HepG2 (cell line): ENCODE data around the gene DIPK1C. TPM values are rescaled to one million over a fixed set of nuclear protein-coding genes. Genes with fewer than 3 reads are reported as not detected.

Source experiments
- CENPX ChIP-seq: sonication (generic); formaldehyde crosslinking; IDR thresholded peaks from 2 replicates; pipeline ENCODE4 v1.9.0; 2021; ENCODE audit warnings: mild to moderate bottlenecking, missing genetic modification reagents, moderate library complexity
- HNRNPH1 ChIP-seq: fragments of 200-400 bp; formaldehyde crosslinking; optimal IDR thresholded peaks from 2 replicates; pipeline ENCODE3; 2017; ENCODE audit warnings: mild to moderate bottlenecking, low read depth, low read length
- IRX3 ChIP-seq: sonication (generic); formaldehyde crosslinking; IDR thresholded peaks from 2 replicates; pipeline ENCODE4 v1.8.1; 2023; ENCODE audit warnings: mild to moderate bottlenecking, low read depth, missing genetic modification reagents, borderline replicate concordance
- KAT8 ChIP-seq: IDR thresholded peaks from 2 replicates; pipeline ENCODE4 v1.6.1; 2016; ENCODE audit warnings: missing genetic modification reagents, missing compliant biosample characterization
- KDM5A ChIP-seq: fragments of 200-600 bp; sonication (generic); IDR thresholded peaks from 2 replicates; pipeline ENCODE4 v1.7.0; 2018; ENCODE audit warnings: antibody characterized with exemption, mild to moderate bottlenecking, low read length, borderline replicate concordance
- ZNF558 ChIP-seq: sonication (generic); formaldehyde crosslinking; IDR thresholded peaks from 2 replicates; pipeline ENCODE4 v1.9.0; 2022; ENCODE audit warnings: mild to moderate bottlenecking, missing genetic modification reagents, borderline replicate concordance
- ZNF747 ChIP-seq: sonication (generic); formaldehyde crosslinking; IDR thresholded peaks from 2 replicates; pipeline ENCODE4 v1.8.1; 2023; ENCODE audit warnings: missing genetic modification reagents, mild to moderate bottlenecking, borderline replicate concordance
- ZNF816 ChIP-seq: sonication (generic); formaldehyde crosslinking; IDR thresholded peaks from 2 replicates; pipeline ENCODE4 v1.8.0; 2022; ENCODE audit warnings: missing genetic modification reagents, mild to moderate bottlenecking, borderline replicate concordance
- polyA plus RNA-seq, 8 experiments: library from polyadenylated mRNA; depleted of rRNA in 3 of 8; stranded (reverse) in 7 of 8; unstranded in 1 of 8; fragments of >200 nt; fragmentation: Illumina TruSeq in 4 of 8; extraction: Trizol in 4 of 8; gene quantifications; 2 replicates each; pipeline versions ENCODE4 v1.2.1 to v1.2.3, GENCODE V29; 2011 to 2016; ENCODE audit warnings: low read depth in 4 of 8, missing spikeins in 1 of 8, mixed read lengths in 1 of 8; ENCODE audit not compliant: insufficient read depth in 1 of 8
- total RNA-seq, 5 experiments: library from RNA; depleted of rRNA; stranded (reverse); fragments of >200 nt; fragmentation: Illumina TruSeq; extraction: Trizol; gene quantifications; 2 replicates each; pipeline ENCODE4 v1.2.3, GENCODE V29; 2016; ENCODE audit warnings: low read depth in 1 of 5
- TF ChIP-seq, protein P1 (sequence below): sonication (generic); formaldehyde crosslinking; IDR thresholded peaks from one replicate; pipeline ENCODE4 v1.5.1; 2020; ENCODE audit warnings: mild to moderate bottlenecking, missing genetic modification reagents; ENCODE audit errors: not compliant biosample characterization
- TF ChIP-seq, protein P2 (sequence below): IDR thresholded peaks from 2 replicates; pipeline ENCODE4 v1.6.1; 2018; ENCODE audit warnings: missing genetic modification reagents, mild to moderate bottlenecking, missing compliant biosample characterization
- TF ChIP-seq, protein P3 (sequence below): sonication (generic); formaldehyde crosslinking; IDR thresholded peaks from 2 replicates; pipeline ENCODE4 v1.4.0; 2020; ENCODE audit warnings: missing genetic modification reagents

The DIPK1C gene
- total and polyA plus RNA-seq, 2 of the 13 experiments (the other 11 are each of a cell fraction or from before 2014, with no cell fraction given), result 1.8 TPM; not detected in 1

DNA sequence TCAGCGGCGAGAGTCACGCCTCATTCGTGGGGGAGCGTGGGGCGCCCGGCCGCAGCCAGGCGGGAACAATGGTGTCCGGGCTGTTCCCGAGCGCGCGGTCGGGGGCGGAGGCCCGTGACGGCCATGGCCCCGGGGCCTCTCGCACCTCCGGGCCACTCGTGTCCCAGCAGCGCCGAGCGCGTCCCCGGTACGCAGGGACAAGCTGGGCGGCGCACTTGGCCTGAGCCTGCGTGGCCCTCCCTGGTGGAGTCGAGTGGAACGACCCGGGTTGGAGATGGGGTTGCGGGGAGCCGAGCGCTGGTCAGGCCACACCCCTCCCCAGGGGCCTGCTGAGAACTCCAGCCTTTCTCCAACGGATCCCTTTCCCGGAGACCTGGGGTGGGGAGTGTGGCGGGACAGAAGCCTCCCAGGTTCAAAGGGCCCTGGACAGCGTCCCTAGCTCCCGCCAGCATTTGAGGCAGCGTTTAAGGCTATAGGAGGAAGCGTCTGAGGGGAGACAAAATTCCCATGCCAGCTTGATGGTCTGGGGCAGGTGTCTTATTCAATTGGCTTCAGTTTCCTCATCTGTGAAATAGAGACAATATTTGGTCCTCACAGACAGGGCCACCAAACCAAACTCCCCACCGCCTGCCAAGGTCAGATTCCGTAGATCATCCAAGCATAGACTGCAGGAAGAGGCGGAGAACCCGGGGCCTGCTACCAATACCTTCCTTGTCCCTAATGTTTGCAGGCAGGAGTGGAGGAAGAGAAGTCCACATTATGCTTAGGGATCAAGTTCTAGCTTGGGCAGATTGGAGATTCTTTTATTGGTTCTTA, 39.6 kb upstream of the DIPK1C start (continued):
- peak; percentile 48; the same call in 1 of the 2 replicates for TF ChIP-seq ZNF747 (CRISPR knock-in tag)
- TF ChIP-seq KDM5A, result no peak; the same call in 1 of the 2 replicates
- TF ChIP-seq, protein P1, sequence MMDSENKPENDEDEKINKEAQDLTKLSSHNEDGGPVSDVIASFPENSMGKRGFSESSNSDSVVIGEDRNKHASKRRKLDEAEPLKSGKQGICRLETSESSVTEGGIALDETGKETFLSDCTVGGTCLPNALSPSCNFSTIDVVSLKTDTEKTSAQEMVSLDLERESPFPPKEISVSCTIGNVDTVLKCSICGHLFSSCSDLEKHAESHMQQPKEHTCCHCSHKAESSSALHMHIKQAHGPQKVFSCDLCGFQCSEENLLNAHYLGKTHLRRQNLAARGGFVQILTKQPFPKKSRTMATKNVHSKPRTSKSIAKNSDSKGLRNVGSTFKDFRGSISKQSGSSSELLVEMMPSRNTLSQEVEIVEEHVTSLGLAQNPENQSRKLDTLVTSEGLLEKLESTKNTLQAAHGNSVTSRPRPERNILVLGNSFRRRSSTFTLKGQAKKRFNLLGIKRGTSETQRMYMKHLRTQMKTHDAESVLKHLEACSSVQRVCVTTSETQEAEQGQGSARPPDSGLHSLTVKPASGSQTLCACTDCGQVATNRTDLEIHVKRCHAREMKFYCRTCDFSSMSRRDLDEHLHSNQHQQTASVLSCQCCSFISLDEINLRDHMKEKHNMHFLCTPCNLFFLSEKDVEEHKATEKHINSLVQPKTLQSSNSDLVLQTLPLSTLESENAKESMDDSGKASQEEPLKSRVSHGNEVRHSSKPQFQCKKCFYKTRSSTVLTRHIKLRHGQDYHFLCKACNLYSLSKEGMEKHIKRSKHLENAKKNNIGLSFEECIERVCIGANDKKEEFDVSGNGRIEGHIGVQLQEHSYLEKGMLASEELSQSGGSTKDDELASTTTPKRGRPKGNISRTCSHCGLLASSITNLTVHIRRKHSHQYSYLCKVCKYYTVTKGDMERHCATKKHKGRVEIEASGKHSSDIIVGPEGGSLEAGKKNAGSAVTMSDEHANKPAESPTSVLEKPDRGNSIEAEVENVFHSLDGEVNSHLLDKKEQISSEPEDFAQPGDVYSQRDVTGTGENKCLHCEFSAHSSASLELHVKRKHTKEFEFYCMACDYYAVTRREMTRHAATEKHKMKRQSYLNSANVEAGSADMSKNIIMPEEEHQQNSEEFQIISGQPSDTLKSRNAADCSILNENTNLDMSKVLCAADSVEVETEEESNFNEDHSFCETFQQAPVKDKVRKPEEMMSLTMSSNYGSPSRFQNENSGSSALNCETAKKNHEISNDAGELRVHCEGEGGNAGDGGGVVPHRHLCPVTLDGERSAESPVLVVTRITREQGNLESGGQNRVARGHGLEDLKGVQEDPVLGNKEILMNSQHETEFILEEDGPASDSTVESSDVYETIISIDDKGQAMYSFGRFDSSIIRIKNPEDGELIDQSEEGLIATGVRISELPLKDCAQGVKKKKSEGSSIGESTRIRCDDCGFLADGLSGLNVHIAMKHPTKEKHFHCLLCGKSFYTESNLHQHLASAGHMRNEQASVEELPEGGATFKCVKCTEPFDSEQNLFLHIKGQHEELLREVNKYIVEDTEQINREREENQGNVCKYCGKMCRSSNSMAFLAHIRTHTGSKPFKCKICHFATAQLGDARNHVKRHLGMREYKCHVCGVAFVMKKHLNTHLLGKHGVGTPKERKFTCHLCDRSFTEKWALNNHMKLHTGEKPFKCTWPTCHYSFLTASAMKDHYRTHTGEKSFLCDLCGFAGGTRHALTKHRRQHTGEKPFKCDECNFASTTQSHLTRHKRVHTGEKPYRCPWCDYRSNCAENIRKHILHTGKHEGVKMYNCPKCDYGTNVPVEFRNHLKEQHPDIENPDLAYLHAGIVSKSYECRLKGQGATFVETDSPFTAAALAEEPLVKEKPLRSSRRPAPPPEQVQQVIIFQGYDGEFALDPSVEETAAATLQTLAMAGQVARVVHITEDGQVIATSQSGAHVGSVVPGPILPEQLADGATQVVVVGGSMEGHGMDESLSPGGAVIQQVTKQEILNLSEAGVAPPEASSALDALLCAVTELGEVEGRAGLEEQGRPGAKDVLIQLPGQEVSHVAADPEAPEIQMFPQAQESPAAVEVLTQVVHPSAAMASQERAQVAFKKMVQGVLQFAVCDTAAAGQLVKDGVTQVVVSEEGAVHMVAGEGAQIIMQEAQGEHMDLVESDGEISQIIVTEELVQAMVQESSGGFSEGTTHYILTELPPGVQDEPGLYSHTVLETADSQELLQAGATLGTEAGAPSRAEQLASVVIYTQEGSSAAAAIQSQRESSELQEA (CRISPR knock-in tag), result no peak
- TF ChIP-seq, protein P2, sequence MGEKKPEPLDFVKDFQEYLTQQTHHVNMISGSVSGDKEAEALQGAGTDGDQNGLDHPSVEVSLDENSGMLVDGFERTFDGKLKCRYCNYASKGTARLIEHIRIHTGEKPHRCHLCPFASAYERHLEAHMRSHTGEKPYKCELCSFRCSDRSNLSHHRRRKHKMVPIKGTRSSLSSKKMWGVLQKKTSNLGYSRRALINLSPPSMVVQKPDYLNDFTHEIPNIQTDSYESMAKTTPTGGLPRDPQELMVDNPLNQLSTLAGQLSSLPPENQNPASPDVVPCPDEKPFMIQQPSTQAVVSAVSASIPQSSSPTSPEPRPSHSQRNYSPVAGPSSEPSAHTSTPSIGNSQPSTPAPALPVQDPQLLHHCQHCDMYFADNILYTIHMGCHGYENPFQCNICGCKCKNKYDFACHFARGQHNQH, result no peak; the same call in 1 of the 2 replicates
- no peak for TF ChIP-seq ZNF816 (CRISPR knock-in tag)
- TF ChIP-seq ZNF558 (CRISPR knock-in tag), result peak; percentile 32; the same call in 1 of the 2 replicates
- TF ChIP-seq IRX3 (CRISPR knock-in tag), result peak; percentile 46; the same call in 1 of the 2 replicates
- TF ChIP-seq, protein P3, sequence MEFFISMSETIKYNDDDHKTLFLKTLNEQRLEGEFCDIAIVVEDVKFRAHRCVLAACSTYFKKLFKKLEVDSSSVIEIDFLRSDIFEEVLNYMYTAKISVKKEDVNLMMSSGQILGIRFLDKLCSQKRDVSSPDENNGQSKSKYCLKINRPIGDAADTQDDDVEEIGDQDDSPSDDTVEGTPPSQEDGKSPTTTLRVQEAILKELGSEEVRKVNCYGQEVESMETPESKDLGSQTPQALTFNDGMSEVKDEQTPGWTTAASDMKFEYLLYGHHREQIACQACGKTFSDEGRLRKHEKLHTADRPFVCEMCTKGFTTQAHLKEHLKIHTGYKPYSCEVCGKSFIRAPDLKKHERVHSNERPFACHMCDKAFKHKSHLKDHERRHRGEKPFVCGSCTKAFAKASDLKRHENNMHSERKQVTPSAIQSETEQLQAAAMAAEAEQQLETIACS (CRISPR knock-in tag), result no peak
- no peak for TF ChIP-seq CENPX (CRISPR knock-in tag)
- peak; percentile 75 for TF ChIP-seq HNRNPH1
- no peak for TF ChIP-seq KAT8 (CRISPR knock-in tag)
